HFFc6 (cell line): Measurements from ENCODE around the gene DEGS2. TPM values are rescaled to one million over a fixed set of nuclear protein-coding genes. Genes with fewer than 3 reads are reported as not detected.
"Not testable (repeated sequence)": the region's sequence is repeated elsewhere in the genome, so short reads cannot be mapped to it uniquely, and the experiment has no call there.

Experiments used
- DNase-seq: peaks from one replicate; pipeline ENCODE4 v3.0.0-alpha.2; 2018
- H3K27ac Mint-ChIP-seq: 2 replicates; pipeline ENCODE4 v1.8.0; 2020; ENCODE audit warnings: mild to moderate bottlenecking, mixed read lengths
- H3K27me3 Mint-ChIP-seq: 2 replicates; pipeline ENCODE4 v1.8.0; 2021; ENCODE audit warnings: mild to moderate bottlenecking, moderate library complexity, mixed read lengths; ENCODE audit not compliant: insufficient read depth
- H3K36me3 Mint-ChIP-seq: 2 replicates; pipeline ENCODE4 v1.8.0; 2021; ENCODE audit warnings: low read depth, mixed read lengths
- H3K4me1 Mint-ChIP-seq: 2 replicates; pipeline ENCODE4 v1.8.0; 2020; ENCODE audit warnings: low read depth, mixed read lengths
- H3K4me3 Mint-ChIP-seq: 2 replicates; pipeline ENCODE4 v1.8.0; 2020; ENCODE audit warnings: mild to moderate bottlenecking, moderate library complexity, mixed read lengths
- H3K9me3 Mint-ChIP-seq: 2 replicates; pipeline ENCODE4 v1.8.0; 2020; ENCODE audit warnings: mild to moderate bottlenecking, mixed read lengths
- CTCF ChIP-seq: fragments of 200-600 bp; sonication (generic); IDR thresholded peaks from 2 replicates; pipeline ENCODE4 v1.5.0; 2021; ENCODE audit warnings: antibody characterized with exemption, mild to moderate bottlenecking
- long read RNA-seq: library from polyadenylated mRNA; unstranded; transcript quantifications from one replicate; pipeline ENCODE4 v2.0.0, GENCODE V29; 2019
- total RNA-seq, 6 experiments: library from RNA; stranded (reverse); fragmentation: NEBNext Ultra II Directional; extraction: Animal tissue kit (Norgen Biotek cat#: 25700); gene quantifications; 2 replicates in 1 of 6; 3 replicates in 5 of 6; pipeline ENCODE4 v1.2.3, GENCODE V29; 2021

The DEGS2 gene
- total RNA-seq = not detected
- long read RNA-seq = 0 reads

GRCh38 chr14:100159094-100159864 lies at the start of gene DEGS2:
Gene DEGS2 (minus strand): TSS chr14:100159645. CDS start chr14:100159587, 58 bp downstream.
- DNase-seq = no peak
- TF ChIP-seq CTCF = no peak
- Mint-ChIP-seq H3K4me1 (no peaks in the 10 kb centered on the region), H3K36me3 (peaks cover 7% of the 10 kb centered on the region), H3K27ac (no peak within 1 kb of the TSS), H3K9me3 (peaks cover 12% of the 10 kb centered on the region), H3K27me3 (peaks cover 28% of the 10 kb centered on the region), H3K4me3 (no peak within 1 kb of the TSS)

GRCh38 chr14:100208136-100208535 lies 48.7 kb upstream of the DEGS2 start:
- not testable (repeated sequence) for H3K27ac Mint-ChIP-seq, H3K9me3 Mint-ChIP-seq, DNase-seq, H3K27me3 Mint-ChIP-seq, H3K36me3 Mint-ChIP-seq, H3K4me1 Mint-ChIP-seq, H3K4me3 Mint-ChIP-seq

GRCh38 chr14:100207588-100207987 lies 48.1 kb upstream of the DEGS2 start:
- not testable (repeated sequence) for H3K27ac Mint-ChIP-seq, DNase-seq, H3K4me1 Mint-ChIP-seq, H3K27me3 Mint-ChIP-seq, H3K9me3 Mint-ChIP-seq, H3K4me3 Mint-ChIP-seq, H3K36me3 Mint-ChIP-seq

GRCh38 chr14:100204835-100205167 lies 45.4 kb upstream of the DEGS2 start:
- DNase-seq, H3K9me3 Mint-ChIP-seq, H3K27me3 Mint-ChIP-seq, H3K4me3 Mint-ChIP-seq, H3K4me1 Mint-ChIP-seq, H3K27ac Mint-ChIP-seq, H3K36me3 Mint-ChIP-seq: not testable (repeated sequence)

- Mint-ChIP-seq H3K27me3 (peaks cover 4% of the 10 kb centered on the region), H3K27ac (no peak overlapping the region), H3K4me1 (peaks cover 10% of the 10 kb centered on the region), H3K4me3 (no peak overlapping the region), H3K36me3 (no peaks in the 10 kb centered on the region; the same call in 1 of the 2 replicates), H3K9me3 (no peaks in the 10 kb centered on the region; the same call in 1 of the 2 replicates)
- no peak for DNase-seq
- no peak for TF ChIP-seq CTCF
Measured at GRCh38 chr14:100203962-100204834, 44.8 kb upstream of the DEGS2 start.

GRCh38 chr14:100203146-100203545 lies 43.7 kb upstream of the DEGS2 start:
- H3K27me3 Mint-ChIP-seq = peaks cover 4% of the 10 kb centered on the region
- H3K4me3 Mint-ChIP-seq = no peak overlapping the region
- no peaks in the 10 kb centered on the region; the same call in 1 of the 2 replicates for H3K36me3 Mint-ChIP-seq

More at GRCh38 chr14:100203146-100203545, 43.7 kb upstream of the DEGS2 start:
- Mint-ChIP-seq H3K9me3 (no peaks in the 10 kb centered on the region; the same call in 1 of the 2 replicates), H3K27ac (no peak overlapping the region), H3K4me1 (peaks cover 13% of the 10 kb centered on the region)
- no peak for DNase-seq
- TF ChIP-seq CTCF = no peak
